Activated CD4-positive, alpha-beta T cell treated with anti-CD3 and anti-CD28 coated beads for 1 hour (primary cell): Measurements from ENCODE around the gene C6orf47.
A peak's percentile ranks its signal among the peaks of the same experiment; 100 is the strongest.

ENCODE experiments used
- DNase-seq: peaks from one replicate; pipeline ENCODE4 v3.0.0-alpha.2; 2020

The C6orf47 gene

DNA sequence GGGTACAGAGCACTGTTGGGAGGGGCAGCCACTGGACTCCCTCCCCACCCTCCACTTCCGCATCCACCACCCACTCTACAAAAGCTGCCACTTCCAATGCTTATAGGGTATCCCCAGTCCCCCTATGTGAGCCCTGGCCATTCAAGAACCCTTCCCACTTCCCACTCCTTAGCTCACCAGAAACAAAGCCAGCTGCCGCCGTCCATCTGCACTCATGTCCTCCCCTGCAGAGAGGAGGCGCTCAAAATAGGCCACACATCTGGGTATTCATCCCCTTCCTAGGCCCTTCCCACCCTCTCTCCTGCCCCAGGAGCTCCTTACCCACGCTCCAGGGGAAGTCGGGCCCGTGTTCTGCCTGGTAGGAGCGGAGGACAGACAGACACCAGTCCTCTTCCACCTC lies 26.7 kb upstream of the C6orf47 start:
- DNase-seq = no peak

DNA sequence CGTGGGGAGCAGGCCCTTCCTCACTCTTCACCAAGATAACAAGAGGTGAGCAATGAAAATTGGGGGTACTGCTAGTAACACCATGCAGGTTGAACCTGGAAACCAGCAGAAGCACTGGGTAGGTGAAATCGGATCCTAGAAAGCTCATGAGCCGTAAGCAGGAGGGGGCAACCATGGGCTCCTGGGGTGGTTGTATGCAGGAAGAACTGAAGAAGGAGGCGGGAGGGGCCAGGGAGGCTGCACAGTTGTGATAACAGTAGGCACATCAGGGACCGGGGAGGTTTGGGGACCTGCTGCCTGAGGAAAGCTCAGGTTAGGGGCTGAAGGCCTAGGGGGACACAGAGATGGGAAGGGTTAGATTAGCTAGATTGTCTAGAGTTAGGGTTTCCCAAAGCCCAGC lies 25.9 kb upstream of the C6orf47 start:
- no peak for DNase-seq

DNA sequence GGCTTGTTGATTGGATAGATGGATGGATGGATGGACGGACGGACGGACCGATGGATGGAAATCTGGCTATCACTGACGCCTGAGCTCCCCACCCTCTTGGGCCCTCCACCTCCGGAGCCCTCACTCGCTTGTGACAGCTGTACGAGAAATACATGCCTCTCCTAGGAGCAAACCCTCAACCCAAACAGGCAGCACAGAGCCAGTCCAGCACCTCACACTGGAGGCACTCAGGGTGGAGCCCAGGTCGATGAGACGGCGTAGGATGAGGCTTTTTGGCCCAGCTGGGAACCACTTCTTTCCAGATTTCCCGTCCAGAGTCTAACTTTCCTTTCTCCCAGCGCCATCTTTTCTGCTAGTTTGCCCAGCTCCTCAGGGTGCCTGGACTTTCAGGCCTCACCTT lies 23.0 kb upstream of the C6orf47 start:
- no peak for DNase-seq

DNA sequence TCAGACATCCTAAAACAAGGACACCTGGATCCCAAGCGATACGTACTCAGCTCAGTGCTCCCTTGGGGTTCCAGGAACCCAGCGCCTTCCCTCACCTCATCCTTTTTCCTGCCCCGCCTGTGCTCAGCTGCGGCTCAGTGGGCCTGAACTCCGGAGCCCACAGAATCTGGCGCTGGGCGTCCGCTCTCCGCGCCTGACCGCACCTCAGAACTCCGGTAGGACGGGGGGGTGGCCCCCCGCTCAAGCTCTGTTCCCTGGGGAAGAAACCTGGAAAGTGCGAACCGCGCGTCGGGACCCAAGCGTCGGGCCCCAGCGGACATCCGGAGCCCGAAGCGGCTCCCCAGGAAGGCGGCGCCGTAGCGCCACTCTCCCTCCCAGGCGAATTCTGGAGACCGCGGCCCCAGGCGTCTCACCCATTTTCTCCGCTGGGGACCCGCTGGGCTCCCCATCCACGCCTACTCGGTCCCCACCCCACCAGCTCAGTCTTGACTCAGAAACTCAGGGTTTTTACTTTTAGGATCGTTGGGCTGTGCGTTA lies 20.6 kb upstream of the C6orf47 start:
- DNase-seq = no peak

DNA sequence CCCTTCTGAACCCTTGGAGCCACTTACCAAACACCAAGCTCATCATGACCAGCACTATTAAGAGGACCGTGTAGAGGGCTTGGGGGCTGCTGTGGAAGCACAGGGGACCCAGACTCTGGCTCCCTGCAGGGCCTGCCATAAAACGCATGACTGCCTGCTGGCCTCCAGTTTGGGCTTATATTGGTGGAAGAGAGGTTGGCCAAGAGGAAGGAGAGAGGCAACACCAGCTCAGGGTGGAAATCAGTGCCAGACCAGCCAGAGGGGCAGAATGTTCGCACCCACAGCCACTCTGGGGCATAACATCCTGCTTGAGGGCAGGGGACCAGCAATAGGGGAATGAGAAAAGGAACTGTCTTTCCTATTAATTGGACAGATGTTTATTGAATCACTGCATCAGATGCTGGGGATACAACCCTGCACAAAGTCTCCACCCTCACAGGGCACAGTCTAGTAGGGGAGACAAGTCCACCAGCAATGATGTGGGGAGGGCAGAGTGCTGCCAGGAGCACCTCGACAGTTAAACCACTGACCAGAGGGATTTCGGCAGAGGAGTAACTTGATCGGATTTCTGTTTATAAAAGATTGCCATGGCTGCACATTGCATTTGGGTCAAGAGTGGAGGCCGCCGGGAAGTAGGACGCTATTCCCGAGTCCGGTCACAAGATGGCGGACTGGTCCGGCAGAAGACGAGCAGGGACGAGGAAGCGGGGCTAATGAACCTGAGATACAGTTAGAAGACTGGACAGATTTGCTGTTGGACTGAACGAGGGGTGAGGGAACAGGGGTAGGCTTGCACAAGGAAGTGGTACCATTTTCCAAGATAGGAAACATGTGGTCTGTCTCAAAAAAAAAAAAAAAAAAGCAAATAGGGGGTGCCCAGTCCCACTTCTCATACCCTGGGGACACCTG lies 19.9 kb upstream of the C6orf47 start, which contains the start of gene LY6G5C:
TSS of gene LY6G5C (minus strand) at position 842 of the 909 bp plus-strand sequence. CDS start at position 148, 694 bp downstream.
- DNase-seq = peak; percentile 43

DNA sequence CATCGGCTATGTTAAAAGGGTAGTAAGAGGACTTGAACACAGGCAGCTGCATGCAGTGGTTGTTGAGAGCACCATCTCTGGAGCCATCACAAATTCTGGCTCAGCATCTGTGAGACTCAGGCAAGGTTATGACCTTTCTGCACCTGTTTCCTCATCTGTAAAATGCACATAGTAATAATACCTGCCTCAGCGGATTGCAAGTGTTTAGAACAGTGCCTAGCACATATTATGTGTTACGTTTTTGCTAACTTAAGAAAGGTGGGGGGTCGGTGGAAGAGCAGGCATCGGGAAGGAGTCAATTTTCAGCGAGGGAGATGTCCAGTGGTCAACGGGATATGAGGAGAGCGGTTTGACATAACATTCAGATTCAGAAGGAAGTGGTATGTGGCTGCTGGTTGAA lies 17.4 kb upstream of the C6orf47 start:
- no peak for DNase-seq

DNA sequence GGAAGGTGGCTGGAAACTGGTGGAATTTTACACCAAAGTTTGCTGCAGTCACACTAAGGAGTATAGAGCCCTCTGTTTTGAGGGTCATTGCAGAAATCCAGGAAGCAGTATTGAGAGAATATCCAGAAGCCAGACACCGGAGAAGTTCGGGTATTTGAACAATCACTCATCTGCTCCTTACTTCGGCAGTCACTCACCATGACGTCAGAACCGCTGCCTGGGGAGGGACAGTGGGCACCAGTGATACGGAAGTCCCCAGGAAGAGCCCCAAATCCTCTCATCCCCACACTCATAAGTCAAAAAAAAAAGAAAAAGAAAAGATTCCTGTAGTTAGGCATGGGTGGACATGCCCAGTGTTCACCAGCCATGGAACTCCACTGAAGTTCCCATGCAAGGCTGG lies 16.3 kb upstream of the C6orf47 start:
- no peak for DNase-seq

DNA sequence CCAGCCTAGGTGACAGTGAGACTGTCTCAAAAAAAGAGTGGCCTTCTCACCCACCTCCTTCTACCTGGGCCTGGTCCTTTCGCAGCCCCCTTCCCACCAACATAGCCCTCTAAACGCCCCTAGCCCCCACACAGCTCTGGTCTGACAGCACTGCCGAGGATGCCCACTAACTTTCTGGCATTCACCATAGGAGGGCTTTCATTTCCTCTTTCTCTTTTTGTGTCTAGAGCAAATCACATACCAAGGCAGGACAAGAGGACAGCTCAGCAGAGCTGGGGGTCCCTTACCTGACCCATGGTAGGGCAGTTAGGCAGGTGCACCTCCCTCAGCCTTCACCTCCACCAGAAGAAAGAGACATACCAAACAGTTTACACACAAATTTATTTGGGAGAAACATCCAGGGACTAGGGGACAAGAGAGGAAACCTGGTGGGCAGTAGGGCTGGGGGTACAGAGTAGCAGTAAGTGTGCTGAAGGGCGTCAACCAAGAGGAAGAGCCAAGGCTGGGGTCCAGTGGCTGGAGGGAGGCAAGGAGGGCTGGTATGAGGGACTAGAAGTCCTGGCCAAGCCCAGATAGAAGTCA lies 15.8 kb upstream of the C6orf47 start:
- no peak for DNase-seq

DNA sequence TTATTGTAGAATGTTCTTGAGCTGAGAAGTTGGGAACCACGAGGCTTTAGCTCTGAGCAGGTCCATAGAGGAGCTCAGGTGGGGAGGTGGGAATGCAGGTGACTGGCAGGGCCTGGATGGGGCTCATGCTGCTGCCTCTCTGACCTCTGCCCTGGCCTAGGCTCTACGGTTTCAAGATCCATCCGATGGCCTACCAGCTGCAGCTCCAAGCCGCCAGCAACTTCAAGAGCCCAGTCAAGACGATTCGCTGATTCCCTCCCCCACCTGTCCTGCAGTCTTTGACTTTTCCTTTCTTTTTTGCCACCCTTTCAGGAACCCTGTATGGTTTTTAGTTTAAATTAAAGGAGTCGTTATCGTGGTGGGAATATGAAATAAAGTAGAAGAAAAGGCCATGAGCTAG lies 9.1 kb upstream of the C6orf47 start, which contains the start of gene LY6G5B:
TSS of gene LY6G5B (plus strand) at position 301 of the 400 bp plus-strand sequence. CDS start 975 bp downstream, outside the sequence.
- DNase-seq = no peak

DNA sequence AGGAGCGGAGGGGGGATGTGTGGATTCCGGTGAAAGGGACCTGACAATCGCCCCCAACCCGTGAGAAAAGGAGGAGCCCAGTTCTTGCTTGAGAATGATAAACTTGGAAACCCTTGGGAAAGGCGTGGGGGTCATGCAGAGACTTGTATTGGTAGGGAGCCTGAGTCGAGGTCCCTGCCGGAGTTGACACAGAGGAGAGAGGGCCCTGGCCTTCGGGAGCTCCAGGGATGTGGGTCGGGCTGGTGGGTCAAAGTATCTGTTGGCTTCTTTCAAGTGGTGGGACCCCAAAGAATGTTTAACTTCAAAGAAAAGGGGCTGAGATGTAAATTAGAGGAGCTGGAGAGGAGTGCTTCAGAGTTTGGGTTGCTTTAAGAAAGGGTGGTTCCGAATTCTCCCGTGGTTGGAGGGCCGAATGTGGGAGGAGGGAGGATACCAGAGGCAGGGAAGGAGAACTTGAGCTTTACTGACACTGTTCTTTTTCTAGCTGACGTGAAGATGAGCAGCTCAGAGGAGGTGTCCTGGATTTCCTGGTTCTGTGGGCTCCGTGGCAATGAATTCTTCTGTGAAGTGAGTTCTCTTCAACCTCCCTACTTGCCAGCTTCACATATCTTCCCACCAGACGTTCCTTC lies 5.9 kb upstream of the C6orf47 start:
- DNase-seq = no peak

DNA sequence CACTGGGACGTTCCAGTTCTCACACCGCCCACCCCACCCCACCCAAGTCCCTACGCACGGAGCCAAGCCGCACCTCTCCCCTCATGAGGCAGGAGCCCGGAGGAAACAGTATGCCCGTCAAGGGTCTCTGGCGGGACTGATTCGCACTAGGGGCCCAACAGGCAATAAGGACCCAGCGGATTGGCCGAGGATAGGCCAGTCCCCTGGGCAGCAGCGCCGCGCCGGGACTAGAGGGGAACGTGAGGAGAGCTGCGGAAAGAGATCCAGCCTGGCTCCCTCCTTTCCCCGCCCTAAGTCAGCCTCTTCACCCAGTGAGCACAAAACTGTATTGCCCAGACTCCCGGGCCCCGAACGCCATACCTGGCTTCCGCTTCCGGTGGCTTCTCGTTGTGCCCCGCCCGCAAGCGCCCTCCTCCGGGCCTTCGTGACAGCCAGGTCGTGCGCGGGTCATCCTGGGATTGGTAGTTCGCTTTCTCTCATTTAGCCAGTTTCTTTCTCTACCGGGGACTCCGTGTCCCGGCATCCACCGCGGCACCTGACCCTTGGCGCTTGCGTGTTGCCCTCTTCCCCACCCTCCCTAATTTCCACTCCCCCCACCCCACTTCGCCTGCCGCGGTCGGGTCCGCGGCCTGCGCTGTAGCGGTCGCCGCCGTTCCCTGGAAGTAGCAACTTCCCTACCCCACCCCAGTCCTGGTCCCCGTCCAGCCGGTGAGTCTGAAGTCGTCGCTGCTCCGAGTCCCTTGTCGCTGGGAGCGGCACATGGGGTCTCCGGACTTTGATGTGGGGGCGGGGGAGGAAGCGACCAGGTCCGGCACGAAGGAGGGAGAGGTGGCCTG lies 5.1 kb upstream of the C6orf47 start, which contains the start of gene CSNK2B:
TSS of gene CSNK2B (plus strand) at position 580 of the 836 bp plus-strand sequence. CDS start 752 bp downstream, outside the sequence.
- DNase-seq = peak; percentile 98

DNA sequence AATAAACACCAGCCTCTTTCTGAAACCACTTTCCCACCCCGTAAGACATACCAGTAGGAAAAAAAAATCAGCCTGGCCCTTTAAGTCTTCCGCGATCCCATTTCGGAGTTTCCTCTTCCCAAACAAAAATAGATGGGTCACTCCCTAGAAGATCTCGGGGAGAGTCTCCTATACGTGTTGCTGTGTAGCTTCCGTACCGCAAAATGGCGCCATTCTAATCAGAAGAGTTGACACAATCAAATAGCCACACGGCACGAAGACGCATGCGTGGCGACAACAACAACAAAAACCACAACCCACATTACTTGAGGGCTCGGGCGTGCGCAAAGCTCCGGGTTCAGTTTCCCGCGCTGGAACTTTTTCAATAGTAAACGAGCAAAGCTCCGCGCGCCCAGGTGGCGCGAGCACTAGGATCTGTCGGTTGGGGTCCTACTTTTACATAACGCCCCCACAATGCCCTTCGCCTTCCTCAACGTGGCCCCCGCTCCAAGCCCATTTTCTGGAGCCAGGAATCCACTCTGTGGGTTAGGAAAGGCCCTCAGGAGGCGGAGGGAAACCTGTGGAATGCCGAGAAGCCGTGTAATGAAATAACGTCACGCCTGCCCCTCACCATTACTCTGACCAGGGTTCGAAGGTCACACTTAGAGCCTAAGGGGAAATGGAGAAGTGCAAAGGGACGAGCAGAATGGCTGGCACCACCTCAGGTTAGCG lies 4.4 kb upstream of the C6orf47 start, which contains the start of gene GPANK1:
TSS of gene GPANK1 (minus strand) at position 208 of the 711 bp plus-strand sequence. CDS start 519 bp downstream, outside the sequence.
- DNase-seq = peak; percentile 83

DNA sequence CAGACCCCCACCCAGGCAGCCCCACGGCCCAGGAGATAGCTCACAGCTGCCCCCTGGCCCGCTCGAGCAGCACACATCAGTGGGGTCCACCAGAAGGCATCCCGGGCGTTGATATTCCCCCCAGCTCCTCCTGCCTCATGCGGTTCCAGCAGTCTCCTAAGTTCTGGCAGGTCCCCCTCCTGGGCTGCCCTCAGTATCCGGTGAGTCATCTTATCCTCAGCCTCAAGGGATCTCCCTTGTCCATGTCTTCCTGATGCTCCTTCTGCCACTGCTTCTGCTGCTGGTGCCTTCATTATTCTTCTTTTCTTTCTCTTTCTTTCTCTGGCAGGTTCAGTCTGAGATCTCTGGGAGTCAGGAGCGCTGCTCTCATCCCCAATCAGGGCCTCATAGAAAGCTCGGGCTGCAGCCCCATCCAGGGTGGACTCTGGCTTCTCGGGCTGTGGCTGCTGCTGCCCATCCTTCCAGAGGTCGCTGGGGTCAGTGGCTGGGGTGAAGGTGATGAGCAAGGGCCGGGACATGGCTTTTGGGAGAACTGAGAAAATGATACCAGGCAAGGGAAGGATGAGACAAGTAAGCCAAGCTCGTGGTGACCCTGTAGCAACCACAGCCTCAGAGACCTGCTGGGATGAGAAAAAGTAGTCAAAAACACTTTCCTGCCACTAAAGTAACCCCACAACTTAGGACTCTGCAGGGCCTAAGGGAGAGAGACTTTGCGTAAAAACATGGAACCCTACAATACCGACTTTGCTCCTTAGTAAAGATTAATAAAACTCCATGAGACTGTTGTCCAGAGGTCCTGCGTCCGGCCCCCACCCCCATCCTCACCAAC lies 3.6 kb upstream of the C6orf47 start:
- DNase-seq = no peak

DNA sequence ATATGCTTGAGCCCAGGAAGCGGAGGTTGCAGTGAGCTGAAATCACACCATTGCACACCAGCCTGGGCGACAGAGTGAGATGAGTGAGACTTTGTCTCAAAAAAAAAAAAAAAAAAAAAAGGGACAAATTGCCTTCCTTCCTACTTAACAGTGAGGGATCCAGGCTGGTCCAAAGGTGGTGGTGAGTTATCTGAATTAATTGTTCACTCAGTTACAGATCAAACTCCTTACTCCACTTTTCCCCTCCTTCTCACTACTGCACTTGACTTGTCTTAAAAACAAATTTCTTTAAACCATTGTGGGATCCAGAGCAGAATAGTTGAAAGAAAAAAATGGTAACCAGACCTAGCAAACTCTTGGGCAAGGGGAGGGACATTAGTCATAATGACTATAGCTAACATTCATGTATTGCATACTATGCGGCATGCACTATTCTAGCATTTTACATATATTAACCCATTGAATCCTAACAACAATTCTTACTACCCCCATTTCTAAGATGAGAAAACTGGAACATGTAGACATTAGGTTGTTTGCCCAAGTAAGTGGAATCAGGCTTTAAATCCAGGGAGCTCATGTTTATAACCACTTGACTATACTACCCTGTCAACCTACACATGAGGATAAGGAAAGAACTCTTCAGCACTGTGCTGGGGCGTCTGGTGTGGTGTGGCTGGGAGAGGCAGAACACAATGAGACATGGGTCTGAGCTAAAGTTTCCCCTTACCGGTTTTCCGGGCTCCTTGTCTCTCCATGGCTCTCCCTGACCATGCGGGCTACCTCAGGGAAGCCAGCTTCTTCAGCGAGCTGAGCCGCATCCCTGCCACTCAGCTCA lies 2.8 kb upstream of the C6orf47 start:
- no peak for DNase-seq

DNA sequence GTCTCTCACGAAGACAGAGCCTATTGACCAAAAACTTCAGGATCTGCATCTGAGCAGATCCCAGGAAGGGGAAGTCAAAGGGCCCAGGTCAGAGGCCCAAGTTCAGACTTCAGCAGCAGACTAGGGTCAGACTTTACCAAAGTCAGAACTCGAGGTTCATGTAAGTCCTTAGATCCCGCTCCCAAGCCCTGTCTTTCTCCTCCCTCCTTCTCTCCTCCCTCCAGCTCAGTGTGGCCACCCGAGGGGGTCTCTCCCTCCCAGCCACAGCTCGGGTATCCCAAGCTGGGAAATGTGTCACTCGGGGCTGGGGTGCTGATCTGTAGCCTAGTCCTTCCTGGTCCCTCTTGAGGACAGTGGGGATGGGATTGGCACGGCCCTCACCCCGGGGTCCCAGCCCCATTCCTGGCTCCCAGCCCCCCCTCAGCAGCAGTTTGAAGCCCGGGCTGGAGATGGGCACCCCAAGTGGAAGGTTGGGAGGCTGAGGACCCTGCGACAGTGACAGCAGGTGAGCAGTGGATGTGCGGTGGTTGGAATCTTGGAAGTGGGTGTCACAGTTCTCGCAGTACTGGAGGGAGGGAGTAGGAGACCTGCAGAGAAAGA lies 1.6 kb upstream of the C6orf47 start:
- DNase-seq = no peak

DNA sequence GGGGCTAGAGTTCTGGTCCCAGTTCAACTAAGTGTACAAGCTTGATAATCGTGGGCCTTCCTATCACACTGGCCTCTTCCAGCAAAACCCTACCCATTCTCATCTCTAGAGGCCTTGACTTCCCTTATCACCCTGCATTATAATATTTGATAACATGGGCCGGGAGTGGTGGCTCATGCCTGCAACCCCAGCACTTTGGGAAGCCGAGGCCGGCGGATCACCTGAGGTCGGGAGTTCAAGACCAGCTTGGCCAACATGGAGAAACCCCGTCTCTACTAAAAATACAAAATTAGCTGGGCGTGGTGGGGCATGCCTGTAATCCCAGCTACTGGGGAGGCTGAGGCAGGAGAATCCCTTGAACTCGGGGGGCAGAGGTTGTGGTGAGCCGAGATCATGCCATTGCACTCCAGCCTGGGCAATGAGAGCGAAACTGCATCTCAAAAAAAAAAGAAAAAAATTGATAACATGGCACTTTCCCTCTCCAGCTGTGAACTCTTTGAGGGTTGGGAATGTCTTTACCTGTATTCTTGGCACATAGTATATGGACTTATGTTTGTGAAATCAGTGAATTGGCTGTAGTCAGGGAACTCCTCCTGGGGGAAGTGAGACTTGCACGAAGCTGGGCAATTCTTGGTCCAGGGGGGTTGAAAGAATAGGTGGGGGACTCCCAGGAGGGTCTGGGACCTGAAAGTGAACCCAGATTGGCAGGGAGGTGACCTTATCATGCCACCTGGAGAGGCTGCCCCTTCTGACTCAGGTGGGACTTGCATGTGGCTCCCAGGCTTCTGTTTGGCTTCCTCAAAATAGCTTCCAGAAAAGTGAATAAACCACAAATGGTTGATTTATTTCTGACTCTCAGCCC lies 915 bp upstream of the C6orf47 start:
- DNase-seq = no peak

DNA sequence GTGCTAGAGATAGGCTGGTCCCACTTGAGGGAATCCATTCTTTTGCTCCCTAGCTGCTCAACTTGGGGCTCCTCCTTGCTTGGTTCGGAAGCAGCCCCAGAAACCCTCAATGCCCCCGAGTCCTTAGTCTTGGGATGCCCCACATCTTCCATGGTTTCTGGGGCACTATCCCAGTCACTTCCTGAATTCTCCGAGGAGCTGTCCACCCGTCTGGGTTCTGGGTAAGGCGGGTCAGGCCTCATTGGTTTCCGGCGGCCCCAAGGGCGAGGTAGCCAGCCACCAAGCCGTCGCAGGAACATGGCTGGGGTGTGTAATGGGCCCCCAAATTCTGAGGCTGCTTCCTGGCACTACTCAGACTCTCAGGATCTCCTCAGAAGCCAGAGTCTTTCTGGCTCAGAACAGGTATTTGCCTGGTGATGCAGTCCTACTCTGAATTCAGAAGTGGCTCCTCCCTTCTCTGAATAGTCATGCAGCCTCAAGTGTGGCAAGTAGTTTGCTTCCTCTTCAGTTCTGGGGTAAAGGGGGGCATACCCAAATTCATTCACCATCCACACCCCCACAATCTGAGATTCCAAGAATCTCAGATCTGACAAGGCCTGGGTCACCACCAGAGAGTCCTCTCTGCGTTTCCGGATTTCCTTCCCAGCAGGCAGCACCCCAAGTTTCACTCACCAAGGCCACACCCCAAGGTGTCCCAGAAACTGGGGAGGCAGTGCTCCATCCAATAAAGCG lies 763 bp downstream of the C6orf47 start:
- no peak for DNase-seq
